Right atrium auricular region (tissue), 2 donors: Measurements from ENCODE around the gene RGS6. TPM values are rescaled to one million over a fixed set of nuclear protein-coding genes. Genes with fewer than 3 reads are reported as not detected.

Experiments used
- DNase-seq: peaks from one replicate; pipeline ENCODE4 v3.0.0-alpha.2; 2019; ENCODE audit warnings: low spot score
- H3K27ac ChIP-seq, 2 donors: fragments of 200-600 bp; sonication (generic); 1 replicate in 1 of 2; 2 replicates in 1 of 2; pipeline ENCODE4 v1.5.1; 2016 to 2019
- H3K27me3 ChIP-seq, 2 donors: fragments of 200-600 bp; sonication (generic); one replicate each; pipeline versions ENCODE4 v1.5.1 to v1.6.0; 2017 to 2019
- H3K36me3 ChIP-seq: fragments of 200-600 bp; sonication (generic); one replicate; pipeline ENCODE4 v1.5.1; 2016
- H3K4me1 ChIP-seq, 2 donors: fragments of 200-600 bp; sonication (generic); one replicate each; pipeline versions ENCODE4 v1.5.1 to v1.6.0; 2017 to 2019
- H3K4me3 ChIP-seq, 2 donors: fragments of 200-600 bp; sonication (generic); 1 replicate in 1 of 2; 2 replicates in 1 of 2; pipeline ENCODE4 v1.5.1; 2017 to 2019; ENCODE audit warnings: mild to moderate bottlenecking in 1 of 2, moderate library complexity in 1 of 2
- H3K9me3 ChIP-seq, 2 donors: fragments of 200-600 bp; sonication (generic); one replicate each; pipeline ENCODE4 v1.5.1; 2019
- CTCF ChIP-seq, 2 donors: fragments of 200-600 bp; sonication (generic); IDR thresholded peaks; one replicate each; pipeline ENCODE4 v1.5.1; 2019; ENCODE audit warnings: antibody characterized with exemption in 2 of 2
- total RNA-seq, 2 donors: library from RNA; depleted of rRNA; stranded (reverse); fragments of >200 nt; gene quantifications; one replicate each; pipeline ENCODE4 v1.1.0, GENCODE V29; 2016

The RGS6 gene
- total RNA-seq, 2 donors from 2014 or later: 12.1 to 13.1 TPM

- Histone ChIP-seq H3K4me3 (no peak overlapping the region), H3K4me1 (no peaks in the 10 kb centered on the region), H3K27ac (no peak overlapping the region), H3K27me3 (no peaks in the 10 kb centered on the region), H3K9me3 (no peaks in the 10 kb centered on the region), H3K36me3 (no peaks in the 10 kb centered on the region)
- no peak for TF ChIP-seq CTCF (IDR thresholded peaks at IDR 0.05)
- DNase-seq: no peak
Observed at GRCh38 chr14:72457641-72458040, 525.4 kb downstream of the RGS6 start.

GRCh38 chr14:72462056-72462455 is 529.8 kb downstream of the RGS6 start:
- no peak overlapping the region for H3K4me3 ChIP-seq
- peaks cover 4 to 16% of the 10 kb centered on the region in 2 donors for H3K9me3 ChIP-seq
- no peaks in the 10 kb centered on the region for H3K4me1 ChIP-seq
- DNase-seq: no peak
- TF ChIP-seq CTCF (IDR thresholded peaks at IDR 0.05): no peak
- H3K27me3 ChIP-seq: no peaks in the 10 kb centered on the region
- no peaks in the 10 kb centered on the region for H3K36me3 ChIP-seq
- no peak overlapping the region for H3K27ac ChIP-seq

GRCh38 chr14:72463291-72463866 is 531.1 kb downstream of the RGS6 start:
- H3K27me3 ChIP-seq: no peaks in the 10 kb centered on the region
- H3K4me3 ChIP-seq: no peak overlapping the region
- H3K9me3 ChIP-seq: peaks cover 4 to 16% of the 10 kb centered on the region in 2 donors
- H3K4me1 ChIP-seq: no peaks in the 10 kb centered on the region
- no peak for DNase-seq
- no peaks in the 10 kb centered on the region for H3K36me3 ChIP-seq
- TF ChIP-seq CTCF (IDR thresholded peaks at IDR 0.05): no peak
- no peak overlapping the region for H3K27ac ChIP-seq

- H3K36me3 ChIP-seq: no peaks in the 10 kb centered on the region
- DNase-seq: no peak
- no peak overlapping the region for H3K27ac ChIP-seq
- H3K4me3 ChIP-seq: no peak overlapping the region
- H3K9me3 ChIP-seq: peaks cover 4 to 16% of the 10 kb centered on the region in 2 donors
- no peaks in the 10 kb centered on the region for H3K27me3 ChIP-seq
- TF ChIP-seq CTCF (IDR thresholded peaks at IDR 0.05): no peak
- no peaks in the 10 kb centered on the region for H3K4me1 ChIP-seq
Observed at GRCh38 chr14:72464226-72464625, 532.0 kb downstream of the RGS6 start.

- H3K4me3 ChIP-seq: no peak overlapping the region
- H3K27ac ChIP-seq: no peak overlapping the region
- DNase-seq: no peak
- H3K36me3 ChIP-seq: no peaks in the 10 kb centered on the region
- H3K27me3 ChIP-seq: no peaks in the 10 kb centered on the region
- H3K9me3 ChIP-seq: peaks cover 4 to 16% of the 10 kb centered on the region in 2 donors
- H3K4me1 ChIP-seq: no peaks in the 10 kb centered on the region
- TF ChIP-seq CTCF (IDR thresholded peaks at IDR 0.05): no peak
Observed at GRCh38 chr14:72466325-72466724, 534.1 kb downstream of the RGS6 start.

GRCh38 chr14:72471346-72471745 is 539.1 kb downstream of the RGS6 start:
- Histone ChIP-seq H3K27ac (no peak overlapping the region), H3K9me3 (peaks cover under 1 to 7% of the 10 kb centered on the region in 2 donors), H3K36me3 (no peaks in the 10 kb centered on the region), H3K4me3 (no peak overlapping the region), H3K27me3 (no peaks in the 10 kb centered on the region), H3K4me1 (no peaks in the 10 kb centered on the region)
- DNase-seq: no peak
- no peak for TF ChIP-seq CTCF (IDR thresholded peaks at IDR 0.05)
